ENCODE measurements around the gene CYP26B1.
"Not testable (repeated sequence)": the region's sequence is repeated elsewhere in the genome, so short reads cannot be mapped to it uniquely, and the experiment has no call there.

CYP26B1 gene

GRCh38 chr2:72090781-72091482 lies 56.7 kb downstream of the CYP26B1 start:
- no peak for DNase-seq (ENCODE audit: insufficient read length, low spot score)
- no peak for TF ChIP-seq POLR2A (IDR thresholded peaks at IDR 0.05; ENCODE audit: low read depth, low read length)
- FAIRE-seq: no peak

GRCh38 chr2:72090271-72090720 lies 57.4 kb downstream of the CYP26B1 start:
- FAIRE-seq: no peak
- TF ChIP-seq POLR2A (IDR thresholded peaks at IDR 0.05; ENCODE audit: low read depth, low read length): no peak

GRCh38 chr2:72089537-72089936 lies 58.1 kb downstream of the CYP26B1 start:
- no peak for TF ChIP-seq POLR2A (IDR thresholded peaks at IDR 0.05; ENCODE audit: low read depth, low read length)
- no peak for FAIRE-seq
- no peak for DNase-seq (ENCODE audit: insufficient read length, low spot score)

More at GRCh38 chr2:72090271-72090720, 57.4 kb downstream of the CYP26B1 start:
- no peak for DNase-seq (ENCODE audit: insufficient read length, low spot score)

- DNase-seq (ENCODE audit: insufficient read length, low spot score): no peak
- FAIRE-seq: no peak
- no peak for TF ChIP-seq POLR2A (IDR thresholded peaks at IDR 0.05; ENCODE audit: low read depth, low read length)
Observed at GRCh38 chr2:72089028-72089427, 58.6 kb downstream of the CYP26B1 start.

- FAIRE-seq; DNase-seq (ENCODE audit: insufficient read length, low spot score): not testable (repeated sequence)
Observed at GRCh38 chr2:72086871-72087633, 60.6 kb downstream of the CYP26B1 start.

- no peak for DNase-seq (ENCODE audit: insufficient read length, low spot score)
- FAIRE-seq: no peak
- TF ChIP-seq POLR2A (IDR thresholded peaks at IDR 0.05; ENCODE audit: low read depth, low read length): no peak
Observed at GRCh38 chr2:72085513-72085912, 62.1 kb downstream of the CYP26B1 start.

- DNase-seq (ENCODE audit: insufficient read length, low spot score) (no peak), FAIRE-seq (no peak)
- TF ChIP-seq POLR2A (IDR thresholded peaks at IDR 0.05; ENCODE audit: low read depth, low read length): no peak
Observed at GRCh38 chr2:72085036-72085435, 62.6 kb downstream of the CYP26B1 start.

GRCh38 chr2:72084584-72084976 lies 63.1 kb downstream of the CYP26B1 start:
- DNase-seq (ENCODE audit: insufficient read length, low spot score) (no peak), FAIRE-seq (no peak)
- no peak for TF ChIP-seq POLR2A (IDR thresholded peaks at IDR 0.05; ENCODE audit: low read depth, low read length)

- FAIRE-seq: no peak
- no peak for DNase-seq (ENCODE audit: insufficient read length, low spot score)
- TF ChIP-seq POLR2A (IDR thresholded peaks at IDR 0.05; ENCODE audit: low read depth, low read length): no peak
Observed at GRCh38 chr2:72083751-72084583, 63.7 kb downstream of the CYP26B1 start.

- no peak for TF ChIP-seq POLR2A (IDR thresholded peaks at IDR 0.05; ENCODE audit: low read depth, low read length)
Observed at GRCh38 chr2:72082887-72083286, 64.8 kb downstream of the CYP26B1 start.

GRCh38 chr2:72082021-72082601 lies 65.6 kb downstream of the CYP26B1 start:
- TF ChIP-seq POLR2A (IDR thresholded peaks at IDR 0.05; ENCODE audit: low read depth, low read length): no peak
- FAIRE-seq (no peak), DNase-seq (ENCODE audit: insufficient read length, low spot score) (no peak)

More at GRCh38 chr2:72082887-72083286, 64.8 kb downstream of the CYP26B1 start:
- no peak for DNase-seq (ENCODE audit: insufficient read length, low spot score)
- FAIRE-seq: no peak

GRCh38 chr2:72081451-72081850 lies 66.2 kb downstream of the CYP26B1 start:
- no peak for TF ChIP-seq POLR2A (IDR thresholded peaks at IDR 0.05; ENCODE audit: low read depth, low read length)
- DNase-seq (ENCODE audit: insufficient read length, low spot score) (no peak), FAIRE-seq (no peak)

- no peak for TF ChIP-seq POLR2A (IDR thresholded peaks at IDR 0.05; ENCODE audit: low read depth, low read length)
- DNase-seq (ENCODE audit: insufficient read length, low spot score) (no peak), FAIRE-seq (no peak)
Observed at GRCh38 chr2:72080286-72081145, 67.1 kb downstream of the CYP26B1 start.

Data from H54 (cell line).